LNCAP (cell line): ENCODE results near the gene THAP9.

ENCODE experiments used
- TF ChIP-seq, protein P1 (sequence below): fragments of 450-650 bp; IDR thresholded peaks from 2 replicates; pipeline ENCODE4 v1.5.1; 2017; ENCODE audit warnings: mild to moderate bottlenecking

Gene THAP9

DNA sequence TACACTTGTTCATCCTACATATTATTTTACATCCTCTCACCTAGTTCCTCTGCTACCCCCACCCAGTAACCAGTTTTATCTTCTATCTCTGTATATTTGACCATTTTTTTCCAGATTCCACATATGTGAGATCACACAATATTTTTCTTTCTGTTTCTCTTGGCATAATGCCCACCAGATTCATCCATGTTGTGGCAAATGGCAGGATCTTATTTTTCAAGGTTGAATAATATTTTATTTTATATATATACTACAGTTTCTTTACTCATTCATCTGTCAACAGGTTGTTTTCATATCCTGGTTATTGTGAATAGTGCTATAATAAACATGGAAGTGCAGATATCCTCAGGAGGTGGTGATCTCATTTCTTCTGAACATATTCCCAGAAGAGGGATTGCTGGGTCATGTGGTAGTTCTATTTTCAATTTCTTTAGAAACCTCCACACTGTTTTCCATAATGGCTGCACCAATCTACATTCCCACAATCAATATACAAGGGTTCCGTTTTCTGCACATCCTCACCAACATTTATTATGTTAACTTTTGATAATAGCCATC lies 48.2 kb downstream of the THAP9 start:
- TF ChIP-seq, protein P1, sequence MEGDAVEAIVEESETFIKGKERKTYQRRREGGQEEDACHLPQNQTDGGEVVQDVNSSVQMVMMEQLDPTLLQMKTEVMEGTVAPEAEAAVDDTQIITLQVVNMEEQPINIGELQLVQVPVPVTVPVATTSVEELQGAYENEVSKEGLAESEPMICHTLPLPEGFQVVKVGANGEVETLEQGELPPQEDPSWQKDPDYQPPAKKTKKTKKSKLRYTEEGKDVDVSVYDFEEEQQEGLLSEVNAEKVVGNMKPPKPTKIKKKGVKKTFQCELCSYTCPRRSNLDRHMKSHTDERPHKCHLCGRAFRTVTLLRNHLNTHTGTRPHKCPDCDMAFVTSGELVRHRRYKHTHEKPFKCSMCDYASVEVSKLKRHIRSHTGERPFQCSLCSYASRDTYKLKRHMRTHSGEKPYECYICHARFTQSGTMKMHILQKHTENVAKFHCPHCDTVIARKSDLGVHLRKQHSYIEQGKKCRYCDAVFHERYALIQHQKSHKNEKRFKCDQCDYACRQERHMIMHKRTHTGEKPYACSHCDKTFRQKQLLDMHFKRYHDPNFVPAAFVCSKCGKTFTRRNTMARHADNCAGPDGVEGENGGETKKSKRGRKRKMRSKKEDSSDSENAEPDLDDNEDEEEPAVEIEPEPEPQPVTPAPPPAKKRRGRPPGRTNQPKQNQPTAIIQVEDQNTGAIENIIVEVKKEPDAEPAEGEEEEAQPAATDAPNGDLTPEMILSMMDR = no peak

DNA sequence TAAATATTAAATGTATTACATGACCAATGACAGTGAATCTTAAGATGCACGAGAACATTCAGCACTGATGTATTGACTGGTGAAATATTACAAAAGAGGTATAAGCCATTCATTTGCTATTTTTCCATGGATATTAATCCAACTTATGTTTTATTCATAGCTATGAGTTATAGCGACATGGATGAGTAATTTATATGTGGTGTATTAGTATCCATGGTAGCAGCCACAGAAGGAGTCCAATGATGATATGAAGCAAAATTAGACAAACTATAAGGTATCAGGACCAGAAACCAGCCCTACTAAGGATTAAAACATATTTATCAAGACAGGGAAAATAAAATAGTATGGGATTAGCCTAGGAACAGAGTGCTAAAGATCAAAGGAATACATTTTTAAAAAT lies 50.7 kb downstream of the THAP9 start:
- TF ChIP-seq, protein P1 = no peak

DNA sequence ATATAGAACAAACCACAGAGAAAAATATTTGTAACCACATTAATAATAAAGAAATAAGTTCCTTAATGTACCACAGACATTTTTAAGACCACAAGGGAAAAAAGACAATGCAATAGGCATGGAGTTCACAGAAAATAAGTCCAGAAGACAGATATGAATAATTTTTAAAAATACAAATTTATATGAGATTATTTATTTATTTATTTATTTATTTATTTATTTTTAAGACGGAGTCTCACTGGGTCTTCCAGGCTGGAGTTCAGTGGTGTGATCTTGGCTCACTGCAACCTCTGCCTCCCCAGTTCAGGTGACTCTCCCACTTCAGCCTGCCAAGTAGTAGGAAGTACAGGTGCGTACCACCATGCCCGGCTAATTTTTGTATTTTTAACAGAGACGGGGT lies 53.7 kb downstream of the THAP9 start:
- TF ChIP-seq, protein P1 = no peak

DNA sequence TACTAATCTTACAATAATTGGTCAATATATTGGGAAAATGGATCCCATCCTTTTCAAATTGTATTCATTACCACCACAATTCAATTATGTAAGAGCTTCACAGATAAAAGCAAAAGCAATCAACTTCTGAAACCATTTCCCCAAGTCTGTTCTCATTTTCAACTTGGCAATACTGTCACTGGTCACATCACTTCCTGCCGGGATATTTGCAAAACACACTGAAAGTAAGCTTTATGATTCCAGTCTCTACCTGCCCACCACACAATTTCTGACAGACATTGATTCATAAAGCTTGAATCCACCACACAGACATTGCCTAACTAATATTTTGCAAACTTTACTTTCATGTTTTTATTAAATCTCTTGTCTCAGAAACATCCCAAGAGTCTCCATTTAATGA lies 56.5 kb downstream of the THAP9 start:
- TF ChIP-seq, protein P1 = no peak

DNA sequence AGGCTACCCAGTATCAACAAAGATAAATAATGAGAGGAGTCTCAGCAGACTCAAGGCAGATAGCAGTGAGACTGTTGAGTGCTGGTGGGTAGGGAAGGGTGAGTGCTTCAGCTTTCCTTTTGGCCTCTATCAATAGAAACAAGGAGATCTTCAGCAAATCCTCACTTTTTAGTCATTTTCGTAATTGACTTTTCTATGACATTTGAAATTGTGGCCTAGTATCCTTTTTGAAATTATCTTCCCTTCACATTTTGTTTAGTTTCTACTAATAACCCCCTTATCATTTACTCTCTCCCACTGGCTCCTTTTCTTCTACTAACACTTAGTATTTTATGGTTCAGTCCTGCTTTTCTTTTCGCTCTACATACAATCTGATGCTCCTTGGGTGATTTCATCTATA lies 65.2 kb downstream of the THAP9 start:
- TF ChIP-seq, protein P1 = no peak

DNA sequence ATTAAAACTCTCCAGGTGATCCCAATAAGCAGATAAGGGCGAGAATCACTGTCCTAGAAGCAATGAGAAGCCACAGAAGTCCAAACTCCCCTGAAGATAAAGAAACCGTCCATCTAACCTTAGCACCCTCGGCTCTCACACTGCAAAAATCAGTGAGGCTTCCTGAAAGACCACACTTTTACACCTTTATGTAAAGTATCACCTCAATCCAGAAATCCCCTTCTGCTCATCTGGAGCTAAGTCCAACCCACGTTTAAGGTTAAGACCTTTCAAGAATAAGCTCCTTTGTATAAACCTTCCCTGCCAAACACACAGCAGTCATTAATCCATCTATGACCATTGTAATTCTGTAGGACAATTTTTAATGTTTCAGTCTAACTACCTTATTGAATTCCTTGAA lies 68.4 kb downstream of the THAP9 start:
- TF ChIP-seq, protein P1 = no peak

DNA sequence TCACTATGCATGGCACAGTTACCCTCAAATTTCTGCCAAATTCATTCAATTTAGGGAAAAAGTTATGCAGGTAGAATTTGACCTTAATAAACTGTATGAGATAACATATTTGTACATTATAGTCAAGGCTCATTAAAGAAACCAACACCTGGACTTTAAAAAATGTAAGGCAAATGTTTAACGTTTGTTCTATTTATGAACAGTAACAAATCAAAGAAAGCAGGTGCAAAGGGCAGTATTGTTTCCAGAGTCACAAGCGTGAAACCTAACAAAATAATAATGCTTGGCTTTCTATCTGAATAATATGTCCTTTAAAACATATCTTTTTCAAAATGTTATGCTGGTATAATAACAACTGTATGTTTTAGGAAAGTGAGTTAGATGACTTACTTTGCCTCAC lies 68.9 kb downstream of the THAP9 start:
- TF ChIP-seq, protein P1 = no peak
